Caco-2 (cell line): ENCODE data around the gene AIDA. TPM values are rescaled to one million over a fixed set of nuclear protein-coding genes. Genes with fewer than 3 reads are reported as not detected.

Source experiments
- BruUV-seq: library from RNA; stranded (reverse); fragments of 400-500 nt; replicated peaks from 2 replicates; lab custom pipeline; 2021; lab: Mats Ljungman, UMichigan
- CTCF ChIA-PET: fragments of 300-600 bp; sonication (Branson Sonifier 250); formaldehyde crosslinking; loops from one replicate; lab custom pipeline; 2022; ENCODE audit warnings: antibody characterized with exemption; lab: Charles Lee
- POLR2A ChIA-PET: fragments of 300-600 bp; sonication (Branson Sonifier 250); formaldehyde crosslinking; loops from one replicate; lab custom pipeline; 2022; ENCODE audit warnings: antibody characterized with exemption; lab: Charles Lee
- DNase-seq, 2 experiments: peaks; one replicate each; pipeline versions ENCODE4 v3.0.0 to v3.0.0-alpha.2; 2020 to 2022
- H3K27me3 ChIP-seq: replicated peaks from 2 replicates; pipeline ENCODE4 v1.6.0; 2011; ENCODE audit warnings: low read length; ENCODE audit not compliant: control insufficient read depth, insufficient read depth
- H3K36me3 ChIP-seq: 2 replicates; pipeline ENCODE4 v1.5.1; 2011; ENCODE audit warnings: low read length; ENCODE audit not compliant: control insufficient read depth, insufficient read depth
- H3K4me1 ChIP-seq: fragments of 250-450 bp; sonication (Bioruptor Pico); 2 replicates; pipeline ENCODE4 v1.5.1; 2020; ENCODE audit warnings: mild to moderate bottlenecking
- H3K4me3 ChIP-seq: 2 replicates; pipeline ENCODE4 v1.5.1; 2011; ENCODE audit warnings: low read depth, mild to moderate bottlenecking, control low read depth, low read length
- H3K9me3 ChIP-seq: fragments of 250-450 bp; sonication (Bioruptor Pico); 2 replicates; pipeline ENCODE4 v1.5.1; 2020; ENCODE audit warnings: mild to moderate bottlenecking, moderate library complexity
- H3K27ac Mint-ChIP-seq: one replicate; pipeline ENCODE4 v1.8.0; 2022; ENCODE audit warnings: mixed read lengths; ENCODE audit not compliant: unreplicated experiment
- H3K27me3 Mint-ChIP-seq: one replicate; pipeline ENCODE4 v1.8.0; 2022; ENCODE audit warnings: mixed read lengths; ENCODE audit not compliant: insufficient read depth, unreplicated experiment
- H3K36me3 Mint-ChIP-seq: one replicate; pipeline ENCODE4 v1.8.0; 2022; ENCODE audit warnings: mild to moderate bottlenecking, mixed read lengths; ENCODE audit not compliant: insufficient read depth, unreplicated experiment
- H3K4me1 Mint-ChIP-seq: one replicate; pipeline ENCODE4 v1.8.0; 2022; ENCODE audit warnings: low read depth, mixed read lengths; ENCODE audit not compliant: unreplicated experiment
- H3K4me3 Mint-ChIP-seq: one replicate; pipeline ENCODE4 v1.8.0; 2022; ENCODE audit warnings: mild to moderate bottlenecking, moderate library complexity, mixed read lengths; ENCODE audit not compliant: unreplicated experiment
- H3K9me3 Mint-ChIP-seq: one replicate; pipeline ENCODE4 v1.8.0; 2022; ENCODE audit warnings: mixed read lengths; ENCODE audit not compliant: unreplicated experiment
- CTCF ChIP-seq, 2 experiments: fragments of 200-600 bp in 1 of 2; IDR thresholded peaks; 1 replicate in 1 of 2; 2 replicates in 1 of 2; pipeline versions ENCODE4 v1.5.1 to v1.8.0; 2011 to 2022; ENCODE audit warnings: antibody characterized with exemption in 1 of 2, control low read depth in 1 of 2, inconsistent platforms in 1 of 2, low read depth in 1 of 2, low read length in 1 of 2, mild to moderate bottlenecking in 1 of 2, moderate library complexity in 1 of 2; ENCODE audit not compliant: insufficient read depth in 1 of 2, severe bottlenecking in 1 of 2, unreplicated experiment in 1 of 2
- intact Hi-C: fragments of 100-400 bp; cut with micrococcal nuclease; formaldehyde crosslinking; loops from one replicate; pipeline ENCODE4 v1.10.0; 2022; ENCODE audit not compliant: unreplicated experiment
- total RNA-seq: library from RNA; stranded (reverse); gene quantifications from 2 replicates; pipeline ENCODE4 v1.2.3, GENCODE V29; 2022

AIDA gene
- total RNA-seq, 1 experiment from 2014 or later = 55.1 TPM

GRCh38 chr1:222663431-222663934 is 48.8 kb downstream of the AIDA start:
- Mint-ChIP-seq H3K9me3 (no peaks in the 10 kb centered on the region), H3K4me1 (no peaks in the 10 kb centered on the region), H3K36me3 (peaks cover 58% of the 10 kb centered on the region), H3K27me3 (no peaks in the 10 kb centered on the region), H3K4me3 (no peak overlapping the region), H3K27ac (no peak overlapping the region)
- no peaks in the 10 kb centered on the region for H3K9me3 ChIP-seq
- no peaks in the 10 kb centered on the region for H3K27me3 ChIP-seq
- DNase-seq = no peak
- H3K4me1 ChIP-seq = no peaks in the 10 kb centered on the region
- TF ChIP-seq CTCF (IDR thresholded peaks at IDR 0.05; ENCODE audit: insufficient read depth in 1 of 2, low read depth in 1 of 2, low read length in 1 of 2, severe bottlenecking in 1 of 2, unreplicated experiment in 1 of 2) = no peak
- H3K4me3 ChIP-seq = no peak overlapping the region
- intact Hi-C loops = no loop called here
- POLR2A ChIA-PET = no interaction called here
- no TSS peak for BruUV-seq
- H3K36me3 ChIP-seq = no peaks in the 10 kb centered on the region
- CTCF ChIA-PET = no interaction called here

- Histone ChIP-seq H3K4me1 (no peaks in the 10 kb centered on the region), H3K27me3 (no peaks in the 10 kb centered on the region), H3K9me3 (no peaks in the 10 kb centered on the region), H3K36me3 (no peaks in the 10 kb centered on the region; the same call in 1 of the 2 replicates), H3K4me3 (no peak overlapping the region)
- Mint-ChIP-seq H3K9me3 (no peaks in the 10 kb centered on the region), H3K27ac (peak overlapping the region; percentile 26), H3K27me3 (no peaks in the 10 kb centered on the region), H3K4me1 (no peaks in the 10 kb centered on the region), H3K4me3 (no peak overlapping the region), H3K36me3 (peaks cover 80% of the 10 kb centered on the region)
- DNase-seq = no peak
- CTCF ChIA-PET = no interaction called here
- intact Hi-C loops = no loop called here
- TF ChIP-seq CTCF (IDR thresholded peaks at IDR 0.05; ENCODE audit: insufficient read depth in 1 of 2, low read depth in 1 of 2, low read length in 1 of 2, severe bottlenecking in 1 of 2, unreplicated experiment in 1 of 2) = no peak
- no TSS peak for BruUV-seq
- POLR2A ChIA-PET = no interaction called here
Observed at GRCh38 chr1:222657899-222658298, 54.4 kb downstream of the AIDA start.

- no peak overlapping the region for H3K27ac Mint-ChIP-seq
- H3K4me1 Mint-ChIP-seq = no peaks in the 10 kb centered on the region
- no TSS peak for BruUV-seq
- CTCF ChIA-PET = no interaction called here
- intact Hi-C loops = no loop called here
- no peak overlapping the region for H3K4me3 Mint-ChIP-seq
- no peaks in the 10 kb centered on the region for H3K9me3 ChIP-seq
- H3K36me3 ChIP-seq = no peaks in the 10 kb centered on the region; the same call in 1 of the 2 replicates
- no peaks in the 10 kb centered on the region for H3K4me1 ChIP-seq
- TF ChIP-seq CTCF (IDR thresholded peaks at IDR 0.05; ENCODE audit: insufficient read depth in 1 of 2, low read depth in 1 of 2, low read length in 1 of 2, severe bottlenecking in 1 of 2, unreplicated experiment in 1 of 2) = no peak
- no peak for DNase-seq
- no peak overlapping the region for H3K4me3 ChIP-seq
- H3K27me3 Mint-ChIP-seq = no peaks in the 10 kb centered on the region
- no peaks in the 10 kb centered on the region for H3K27me3 ChIP-seq
- H3K36me3 Mint-ChIP-seq = peaks cover 79% of the 10 kb centered on the region
- H3K9me3 Mint-ChIP-seq = no peaks in the 10 kb centered on the region
- POLR2A ChIA-PET = no interaction called here
Observed at GRCh38 chr1:222656391-222657155, 55.7 kb downstream of the AIDA start.
